A673 (cell line): ENCODE measurements around the gene WDR37. TPM values are rescaled to one million over a fixed set of nuclear protein-coding genes. Genes with fewer than 3 reads are reported as not detected.
"Not testable (repeated sequence)": the region's sequence is repeated elsewhere in the genome, so short reads cannot be mapped to it uniquely, and the experiment has no call there.

ENCODE experiments used
- BruUV-seq: library from RNA; stranded (reverse); fragments of 400-500 nt; replicated peaks from 2 replicates; lab custom pipeline; 2021; lab: Mats Ljungman, UMichigan
- CTCF ChIA-PET: fragments of 300-600 bp; sonication (Branson Sonifier 250); formaldehyde crosslinking; loops from one replicate; lab custom pipeline; 2022; ENCODE audit warnings: antibody characterized with exemption; lab: Charles Lee
- POLR2A ChIA-PET: fragments of 300-600 bp; sonication (Branson Sonifier 250); formaldehyde crosslinking; loops from one replicate; lab custom pipeline; 2022; ENCODE audit warnings: antibody characterized with exemption; ENCODE audit not compliant: low non-redundant PET; lab: Charles Lee
- DNase-seq: peaks from one replicate; pipeline ENCODE4 v3.0.0-alpha.2; 2015; ENCODE audit warnings: low spot score
- H3K27ac ChIP-seq: fragments of 200-600 bp; sonication (generic); 2 replicates; pipeline ENCODE4 v1.5.1; 2016; ENCODE audit warnings: mixed run types, low read depth, mild to moderate bottlenecking, mixed read lengths, antibody characterized with exemption, low read length; ENCODE audit not compliant: poor library complexity, severe bottlenecking
- H3K27me3 ChIP-seq: fragments of 200-600 bp; sonication (generic); replicated peaks from 2 replicates; pipeline ENCODE4 v1.6.1; 2017; ENCODE audit warnings: mixed run types, low read depth, mild to moderate bottlenecking, mixed read lengths, antibody characterized with exemption, low read length; ENCODE audit not compliant: insufficient read depth, poor library complexity
- H3K36me3 ChIP-seq: fragments of 200-600 bp; sonication (generic); 2 replicates; pipeline ENCODE4 v1.6.1; 2016; ENCODE audit warnings: mixed run types, mild to moderate bottlenecking, mixed read lengths, antibody characterized with exemption, low read length; ENCODE audit not compliant: insufficient read depth, poor library complexity, severe bottlenecking
- H3K4me1 ChIP-seq: fragments of 200-600 bp; sonication (generic); 2 replicates; pipeline ENCODE4 v1.6.1; 2017; ENCODE audit warnings: mixed run types, mild to moderate bottlenecking, mixed read lengths, antibody characterized with exemption, low read length; ENCODE audit not compliant: insufficient read depth, poor library complexity, severe bottlenecking
- H3K4me3 ChIP-seq: fragments of 200-600 bp; sonication (generic); 2 replicates; pipeline ENCODE4 v1.5.1; 2016; ENCODE audit warnings: low read depth, mixed run types, mild to moderate bottlenecking, mixed read lengths, low read length; ENCODE audit not compliant: poor library complexity, severe bottlenecking
- H3K9me3 ChIP-seq: fragments of 200-600 bp; sonication (generic); 2 replicates; pipeline ENCODE4 v1.6.1; 2016; ENCODE audit warnings: mixed run types, low read depth, mild to moderate bottlenecking, mixed read lengths, antibody characterized with exemption, low read length; ENCODE audit not compliant: poor library complexity, severe bottlenecking
- CTCF ChIP-seq: fragments of 300-800, 200-600 bp; sonication (generic); conservative IDR thresholded peaks from 2 replicates; pipeline ENCODE4 v1.5.1; 2017; ENCODE audit warnings: low read depth, mild to moderate bottlenecking, antibody characterized with exemption, low read length, moderate library complexity, mixed read lengths
- EZH2 ChIP-seq: fragments of 200-600 bp; sonication (generic); IDR thresholded peaks from 2 replicates; pipeline ENCODE4 v1.6.1; 2017; ENCODE audit warnings: borderline replicate concordance, low read depth, mild to moderate bottlenecking, mixed read lengths, antibody characterized with exemption, low read length; ENCODE audit not compliant: poor library complexity, severe bottlenecking
- intact Hi-C: fragments of 100-400 bp; cut with micrococcal nuclease; formaldehyde crosslinking; loops from one replicate; pipeline ENCODE4 v1.10.0; 2022; ENCODE audit not compliant: unreplicated experiment
- total RNA-seq: library from RNA; stranded (reverse); gene quantifications from 2 replicates; pipeline ENCODE4 v1.2.3, GENCODE V29; 2021

Gene WDR37
- total RNA-seq, 1 experiment from 2014 or later: 12.6 TPM

- H3K27me3 ChIP-seq: peaks cover 8% of the 10 kb centered on the region
- no peaks in the 10 kb centered on the region for H3K4me1 ChIP-seq
- TF ChIP-seq CTCF (no peak), EZH2 (no peak)
- ChIA-PET POLR2A (no interaction called here), CTCF (no interaction called here)
- no peak overlapping the region for H3K4me3 ChIP-seq
- H3K36me3 ChIP-seq: no peaks in the 10 kb centered on the region
- no peaks in the 10 kb centered on the region for H3K9me3 ChIP-seq
- H3K27ac ChIP-seq: no peak overlapping the region
- DNase-seq: no peak
- intact Hi-C loops: no loop called here
- no TSS peak for BruUV-seq
These were observed 101.4 kb downstream of the WDR37 start for GRCh38 chr10:1157615-1157933.

- Histone ChIP-seq H3K4me1 (no peaks in the 10 kb centered on the region), H3K27ac (no peak overlapping the region), H3K9me3 (no peaks in the 10 kb centered on the region), H3K27me3 (peaks cover 8% of the 10 kb centered on the region), H3K36me3 (no peaks in the 10 kb centered on the region), H3K4me3 (no peak overlapping the region)
- POLR2A ChIA-PET: no interaction called here
- intact Hi-C loops: no loop called here
- DNase-seq: no peak
- TF ChIP-seq CTCF: no peak
- no peak for TF ChIP-seq EZH2
- BruUV-seq: no TSS peak
- CTCF ChIA-PET: no interaction called here
These were observed 101.9 kb downstream of the WDR37 start for GRCh38 chr10:1158066-1158465.

GRCh38 chr10:1158536-1158935 is 102.4 kb downstream of the WDR37 start:
- BruUV-seq, H3K9me3 ChIP-seq, intact Hi-C loops, H3K4me3 ChIP-seq, CTCF ChIA-PET, H3K27ac ChIP-seq, DNase-seq, H3K36me3 ChIP-seq, H3K27me3 ChIP-seq, POLR2A ChIA-PET, H3K4me1 ChIP-seq: not testable (repeated sequence)
